ENCODE data around the gene S100P.

The S100P gene

DNA sequence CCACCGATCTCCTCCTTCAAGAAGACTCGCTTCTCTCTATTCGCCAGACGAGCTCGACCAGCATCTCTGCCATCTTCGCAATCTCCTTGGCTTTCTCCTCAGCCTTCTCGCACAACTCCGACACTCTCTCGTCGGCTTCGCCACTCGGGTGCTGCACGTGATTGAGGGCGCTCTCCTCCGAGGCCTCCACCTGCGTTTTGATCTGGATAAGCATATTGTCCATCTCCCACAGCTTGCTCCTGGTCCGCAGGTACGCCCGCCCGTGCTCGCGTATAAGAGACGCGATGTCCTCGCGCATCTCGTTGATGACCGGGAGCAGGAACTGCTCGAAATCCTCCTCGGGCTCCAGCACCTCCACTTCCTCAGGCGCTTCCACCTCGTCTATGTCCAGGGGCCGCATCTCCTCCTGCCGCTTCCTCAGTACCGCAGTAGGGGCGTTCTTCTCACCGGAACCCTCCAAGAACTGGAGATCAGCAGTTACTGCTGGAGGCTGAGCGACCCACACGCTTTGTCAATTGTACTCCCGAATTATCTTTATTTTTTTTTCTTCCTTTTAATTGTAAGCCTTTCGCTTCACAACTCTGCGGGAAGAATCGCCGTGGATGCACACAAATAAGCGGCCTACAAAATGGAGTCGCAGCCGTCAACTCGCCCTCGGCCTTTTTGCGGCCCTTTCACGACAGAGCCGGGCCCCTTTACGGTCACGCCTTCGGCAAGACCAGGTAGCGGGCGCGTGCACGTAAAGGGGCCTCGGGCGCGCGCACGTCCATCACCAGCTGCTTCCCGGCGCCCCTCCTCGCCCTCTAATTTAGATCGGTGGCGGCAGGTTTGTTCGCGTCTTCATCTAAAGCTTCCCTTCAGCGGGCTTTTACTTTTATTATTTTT is 15.8 kb downstream of the S100P start, which contains the start of gene MRFAP1L1:
Gene MRFAP1L1, minus strand, starts transcription at position 636 of the 885 bp plus-strand sequence. Its CDS starts 236 bp downstream, at position 400.
- Histone ChIP-seq H3K9ac (ENCODE audit: low read length in 5 of 5) (peak within 1 kb of the TSS; percentile 43 to 88 (median 82)), H3K4me3 (ENCODE audit: low read depth in 1 of 5, low read length in 5 of 5) (peak within 1 kb of the TSS; percentile 82 to 96 (median 92)), H3K9me3 (ENCODE audit: control insufficient read depth in 5 of 5, low read length in 5 of 5) (no peaks in the 10 kb centered on the region), H3K27me3 (ENCODE audit: control insufficient read depth in 5 of 5, insufficient read depth in 4 of 5, low read length in 5 of 5) (no peaks in the 10 kb centered on the region), H3K36me3 (ENCODE audit: control insufficient read depth in 5 of 5, insufficient read depth in 5 of 5, low read length in 5 of 5) (peaks cover 0 to 9% (median 6%) of the 10 kb centered on the region in 5 donors), H3K27ac (ENCODE audit: low read depth, low read length) (peak within 1 kb of the TSS; percentile 71), H3K4me1 (ENCODE audit: control insufficient read depth in 5 of 5, insufficient read depth in 5 of 5, low read length in 5 of 5) (peaks cover 4 to 39% (median 33%) of the 10 kb centered on the region in 5 donors)

DNA sequence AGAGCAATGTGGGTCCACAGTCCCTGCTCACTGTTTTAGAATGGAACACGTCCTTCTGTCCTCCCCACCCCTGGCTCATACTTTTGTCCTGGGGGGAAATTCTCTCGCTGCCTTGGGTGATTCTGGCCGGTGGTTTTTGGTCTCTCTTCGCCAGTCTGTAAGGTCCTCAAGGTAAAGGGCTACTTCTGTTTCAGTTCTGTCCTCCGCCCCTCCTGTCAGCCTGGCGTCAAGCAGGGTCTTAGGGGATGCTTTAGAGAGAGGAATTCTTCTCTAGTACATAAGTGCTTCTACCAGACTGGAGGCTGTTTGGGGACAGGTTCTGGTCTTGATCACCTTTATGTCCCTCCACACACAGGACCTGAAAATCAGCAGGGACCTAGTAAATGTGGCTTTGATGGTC is 16.6 kb downstream of the S100P start:
- Histone ChIP-seq H3K9ac (ENCODE audit: low read length in 5 of 5) (peak overlapping the region in 4 of 5 donors; percentile 52 to 79 (median 66)), H3K27ac (ENCODE audit: low read depth, low read length) (peak overlapping the region; percentile 52), H3K27me3 (ENCODE audit: control insufficient read depth in 5 of 5, insufficient read depth in 4 of 5, low read length in 5 of 5) (no peaks in the 10 kb centered on the region), H3K9me3 (ENCODE audit: control insufficient read depth in 5 of 5, low read length in 5 of 5) (no peaks in the 10 kb centered on the region), H3K36me3 (ENCODE audit: control insufficient read depth in 5 of 5, insufficient read depth in 5 of 5, low read length in 5 of 5) (peaks cover 0 to 9% (median 6%) of the 10 kb centered on the region in 5 donors), H3K4me3 (ENCODE audit: low read depth in 1 of 5, low read length in 5 of 5) (peak overlapping the region; percentile 82 to 96 (median 92)), H3K4me1 (ENCODE audit: control insufficient read depth in 5 of 5, insufficient read depth in 5 of 5, low read length in 5 of 5) (peaks cover 4 to 40% (median 35%) of the 10 kb centered on the region in 5 donors)

DNA sequence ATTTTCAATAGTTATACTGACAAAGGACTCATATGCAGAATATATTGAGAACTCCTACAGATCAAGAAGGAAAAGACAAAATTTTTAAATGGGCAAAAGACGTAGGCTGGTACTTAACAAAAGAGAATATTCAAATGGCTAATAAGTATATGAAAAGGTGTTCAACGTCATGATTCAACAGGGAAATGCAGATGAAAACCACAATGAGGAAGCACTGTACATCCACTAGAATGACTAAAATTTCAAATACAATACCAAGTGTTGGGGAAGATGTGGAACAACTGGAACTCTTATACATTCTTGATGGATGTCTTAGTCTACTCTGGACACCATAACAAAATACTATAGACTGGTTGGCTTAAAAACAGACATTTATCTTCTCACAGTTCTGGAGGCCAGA is 17.3 kb downstream of the S100P start:
- Histone ChIP-seq H3K4me3 (ENCODE audit: low read depth in 1 of 5, low read length in 5 of 5) (no peak overlapping the region), H3K36me3 (ENCODE audit: control insufficient read depth in 5 of 5, insufficient read depth in 5 of 5, low read length in 5 of 5) (peaks cover 0 to 9% (median 2%) of the 10 kb centered on the region in 5 donors), H3K27me3 (ENCODE audit: control insufficient read depth in 5 of 5, insufficient read depth in 4 of 5, low read length in 5 of 5) (no peaks in the 10 kb centered on the region), H3K9me3 (ENCODE audit: control insufficient read depth in 5 of 5, low read length in 5 of 5) (no peaks in the 10 kb centered on the region), H3K27ac (ENCODE audit: low read depth, low read length) (no peak overlapping the region), H3K4me1 (ENCODE audit: control insufficient read depth in 5 of 5, insufficient read depth in 5 of 5, low read length in 5 of 5) (peaks cover 7 to 45% (median 39%) of the 10 kb centered on the region in 5 donors), H3K9ac (ENCODE audit: low read length in 5 of 5) (no peak overlapping the region)

DNA sequence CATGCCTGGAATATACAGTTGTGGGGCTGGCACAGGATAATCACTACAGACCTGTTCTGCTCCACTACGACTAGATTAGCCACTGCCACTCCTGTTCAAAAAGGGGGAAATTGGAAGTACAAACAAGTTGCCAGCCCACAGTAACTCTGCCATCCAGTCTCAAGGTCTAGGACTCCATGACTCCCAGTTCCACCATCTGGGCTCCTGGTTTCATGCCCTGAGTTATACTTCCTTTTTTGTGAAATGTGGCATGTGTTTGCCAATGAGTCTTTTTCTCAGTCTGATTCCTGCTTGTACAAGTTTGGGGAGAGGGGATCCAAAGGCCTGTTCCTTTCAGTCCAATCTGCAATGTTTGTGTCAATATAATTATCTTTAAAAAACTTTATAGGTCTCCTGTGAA is 21.3 kb downstream of the S100P start:
- Histone ChIP-seq H3K4me3 (ENCODE audit: low read depth in 1 of 5, low read length in 5 of 5) (no peak overlapping the region), H3K9ac (ENCODE audit: low read length in 5 of 5) (no peak overlapping the region), H3K4me1 (ENCODE audit: control insufficient read depth in 5 of 5, insufficient read depth in 5 of 5, low read length in 5 of 5) (peaks cover 2 to 32% (median 28%) of the 10 kb centered on the region in 5 donors), H3K36me3 (ENCODE audit: control insufficient read depth in 5 of 5, insufficient read depth in 5 of 5, low read length in 5 of 5) (peaks cover 0 to 3% (median 0%) of the 10 kb centered on the region in 5 donors), H3K27me3 (ENCODE audit: control insufficient read depth in 5 of 5, insufficient read depth in 4 of 5, low read length in 5 of 5) (no peaks in the 10 kb centered on the region), H3K9me3 (ENCODE audit: control insufficient read depth in 5 of 5, low read length in 5 of 5) (no peaks in the 10 kb centered on the region), H3K27ac (ENCODE audit: low read depth, low read length) (no peak overlapping the region)

DNA sequence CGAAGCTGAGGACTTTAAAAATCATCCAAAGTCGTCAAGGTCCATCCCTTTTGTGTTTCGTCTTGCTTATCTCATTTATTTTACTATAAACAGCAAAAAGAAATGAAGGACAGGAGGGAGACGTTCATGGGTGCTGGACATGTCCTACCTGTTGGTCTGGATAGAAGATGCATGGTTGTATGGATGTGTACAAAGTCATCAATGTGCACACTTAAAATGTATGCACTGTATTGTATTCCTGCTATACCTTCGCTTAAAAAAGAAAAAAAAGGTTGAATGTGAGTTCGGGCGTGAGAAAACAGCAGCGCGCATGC is 22.0 kb downstream of the S100P start:
- H3K27ac ChIP-seq (ENCODE audit: low read depth, low read length): peak overlapping the region; percentile 55
- no peaks in the 10 kb centered on the region for H3K9me3 ChIP-seq (ENCODE audit: control insufficient read depth in 5 of 5, low read length in 5 of 5)
- H3K9ac ChIP-seq (ENCODE audit: low read length in 5 of 5): peak overlapping the region; percentile 74 to 96 (median 92)
- peak overlapping the region; percentile 84 to 89 (median 86) for H3K4me3 ChIP-seq (ENCODE audit: low read depth in 1 of 5, low read length in 5 of 5)
- H3K4me1 ChIP-seq (ENCODE audit: control insufficient read depth in 5 of 5, insufficient read depth in 5 of 5, low read length in 5 of 5): peaks cover 2 to 30% (median 25%) of the 10 kb centered on the region in 5 donors
- peaks cover 0 to 3% (median 0%) of the 10 kb centered on the region in 5 donors for H3K36me3 ChIP-seq (ENCODE audit: control insufficient read depth in 5 of 5, insufficient read depth in 5 of 5, low read length in 5 of 5)
- H3K27me3 ChIP-seq (ENCODE audit: control insufficient read depth in 5 of 5, insufficient read depth in 4 of 5, low read length in 5 of 5): no peaks in the 10 kb centered on the region

DNA sequence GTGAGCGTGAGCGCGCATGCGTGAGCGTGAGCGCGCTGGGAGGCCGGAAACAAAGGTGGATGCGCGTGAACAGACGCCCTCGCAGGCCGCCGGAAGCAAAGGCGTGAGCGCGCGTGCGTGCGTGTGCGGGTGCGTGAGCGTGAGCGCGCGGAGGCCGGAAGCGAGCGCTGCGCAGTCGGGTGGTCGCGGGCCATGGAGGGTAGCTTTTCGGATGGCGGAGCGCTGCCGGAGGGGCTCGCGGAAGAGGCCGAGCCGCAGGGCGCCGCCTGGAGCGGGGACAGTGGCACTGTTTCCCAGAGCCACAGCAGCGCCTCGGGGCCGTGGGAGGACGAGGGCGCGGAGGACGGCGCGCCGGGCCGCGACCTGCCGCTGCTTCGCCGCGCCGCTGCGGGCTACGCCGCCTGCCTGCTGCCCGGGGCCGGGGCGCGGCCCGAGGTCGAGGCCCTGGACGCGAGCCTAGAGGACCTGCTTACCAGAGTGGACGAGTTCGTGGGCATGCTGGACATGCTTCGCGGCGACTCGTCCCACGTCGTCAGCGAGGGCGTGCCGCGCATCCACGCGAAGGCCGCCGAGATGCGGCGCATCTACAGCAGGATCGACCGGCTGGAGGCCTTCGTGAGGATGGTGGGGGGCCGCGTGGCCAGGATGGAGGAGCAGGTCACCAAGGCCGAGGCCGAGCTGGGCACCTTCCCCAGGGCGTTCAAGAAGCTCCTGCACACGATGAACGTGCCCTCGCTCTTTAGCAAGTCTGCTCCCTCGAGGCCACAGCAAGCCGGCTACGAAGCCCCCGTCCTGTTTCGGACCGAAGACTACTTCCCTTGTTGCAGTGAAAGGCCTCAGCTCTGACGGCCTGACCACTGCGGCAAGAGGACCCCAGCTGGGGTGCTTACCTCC is 22.6 kb downstream of the S100P start, which contains the start of gene BLOC1S4:
Gene BLOC1S4, plus strand, starts transcription at position 157 of the 894 bp plus-strand sequence. Its CDS starts 36 bp downstream, at position 193.
- H3K4me1 ChIP-seq (ENCODE audit: control insufficient read depth in 5 of 5, insufficient read depth in 5 of 5, low read length in 5 of 5): peaks cover 2 to 30% (median 25%) of the 10 kb centered on the region in 5 donors
- peak within 1 kb of the TSS; percentile 74 to 96 (median 92) for H3K9ac ChIP-seq (ENCODE audit: low read length in 5 of 5)
- peak within 1 kb of the TSS; percentile 84 to 89 (median 86) for H3K4me3 ChIP-seq (ENCODE audit: low read depth in 1 of 5, low read length in 5 of 5)
- H3K27ac ChIP-seq (ENCODE audit: low read depth, low read length): peak within 1 kb of the TSS; percentile 60
- H3K27me3 ChIP-seq (ENCODE audit: control insufficient read depth in 5 of 5, insufficient read depth in 4 of 5, low read length in 5 of 5): no peaks in the 10 kb centered on the region
- H3K36me3 ChIP-seq (ENCODE audit: control insufficient read depth in 5 of 5, insufficient read depth in 5 of 5, low read length in 5 of 5): peaks cover 0 to 3% (median 0%) of the 10 kb centered on the region in 5 donors
- H3K9me3 ChIP-seq (ENCODE audit: control insufficient read depth in 5 of 5, low read length in 5 of 5): no peaks in the 10 kb centered on the region

DNA sequence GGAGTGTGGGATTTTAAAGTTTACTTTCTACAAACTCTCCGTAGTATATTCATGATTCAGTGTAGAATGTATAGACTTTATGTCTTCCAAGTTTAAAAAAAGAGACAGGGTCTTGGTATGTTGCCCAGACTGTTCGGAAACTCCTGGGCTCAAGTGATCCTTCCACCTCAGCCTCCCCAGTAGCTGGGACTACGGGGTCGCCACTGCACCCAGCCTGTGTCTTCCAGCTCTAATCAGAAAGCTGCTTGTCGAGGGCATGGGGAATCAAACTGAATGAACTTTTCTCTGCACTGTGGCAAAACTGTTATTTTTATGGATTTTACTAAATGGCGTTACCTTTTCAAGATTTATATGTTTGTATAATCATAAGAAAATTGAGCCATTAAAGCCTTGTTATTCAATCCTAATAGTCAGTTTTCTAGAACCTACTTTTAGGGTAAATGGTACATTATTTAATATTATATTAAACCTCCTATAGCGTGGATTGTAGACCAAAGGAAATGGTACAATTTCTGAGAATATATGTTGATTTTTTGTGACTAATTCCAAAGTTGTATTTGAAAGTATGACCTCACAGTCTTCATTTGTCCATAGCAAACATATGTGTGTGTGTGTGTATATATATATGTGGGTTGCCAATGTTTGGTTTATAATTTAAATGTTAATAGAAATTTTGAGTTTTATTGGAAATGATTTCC is 23.4 kb downstream of the S100P start:
- H3K9ac ChIP-seq (ENCODE audit: low read length in 5 of 5): peak overlapping the region; percentile 52 to 96 (median 83)
- H3K4me1 ChIP-seq (ENCODE audit: control insufficient read depth in 5 of 5, insufficient read depth in 5 of 5, low read length in 5 of 5): peaks cover 2 to 30% (median 25%) of the 10 kb centered on the region in 5 donors
- peak overlapping the region; percentile 60 for H3K27ac ChIP-seq (ENCODE audit: low read depth, low read length)
- peaks cover 0 to 3% (median 0%) of the 10 kb centered on the region in 5 donors for H3K36me3 ChIP-seq (ENCODE audit: control insufficient read depth in 5 of 5, insufficient read depth in 5 of 5, low read length in 5 of 5)
- H3K27me3 ChIP-seq (ENCODE audit: control insufficient read depth in 5 of 5, insufficient read depth in 4 of 5, low read length in 5 of 5): no peaks in the 10 kb centered on the region
- H3K9me3 ChIP-seq (ENCODE audit: control insufficient read depth in 5 of 5, low read length in 5 of 5): no peaks in the 10 kb centered on the region
- H3K4me3 ChIP-seq (ENCODE audit: low read depth in 1 of 5, low read length in 5 of 5): peak overlapping the region; percentile 84 to 89 (median 86)

DNA sequence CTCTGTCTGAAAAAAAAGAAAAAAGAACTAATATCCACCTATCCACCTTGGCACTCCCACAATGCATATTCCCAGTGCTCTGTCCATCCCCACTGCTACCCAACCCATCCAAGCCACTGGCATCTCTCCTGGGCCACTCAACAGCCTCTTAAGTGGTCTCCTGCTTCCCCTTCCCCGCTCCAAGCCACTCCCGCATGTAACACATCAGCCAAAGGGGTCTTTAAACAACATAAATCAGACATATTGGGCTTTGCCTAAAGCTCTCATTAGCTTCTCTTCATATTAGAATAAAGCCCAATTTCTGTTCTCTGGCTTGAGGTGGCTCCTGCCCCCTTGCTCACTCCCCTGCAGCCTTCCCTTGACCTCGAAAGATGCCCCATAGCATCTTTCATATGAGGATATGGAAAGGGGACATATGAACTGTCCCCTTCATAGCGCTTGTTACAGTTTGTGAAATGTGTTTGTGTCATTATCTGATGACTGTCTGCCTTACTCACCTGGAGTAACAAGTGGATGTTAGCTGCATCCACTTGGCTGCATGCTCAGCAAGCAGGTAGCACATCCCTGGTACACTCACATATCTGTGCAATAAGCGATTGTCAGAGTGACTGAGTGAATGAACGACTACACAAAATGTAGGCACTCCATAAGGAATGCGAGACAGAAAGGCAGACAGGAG is 25.4 kb downstream of the S100P start:
- no peaks in the 10 kb centered on the region for H3K27me3 ChIP-seq (ENCODE audit: control insufficient read depth in 5 of 5, insufficient read depth in 4 of 5, low read length in 5 of 5)
- peaks cover 2 to 30% (median 25%) of the 10 kb centered on the region in 5 donors for H3K4me1 ChIP-seq (ENCODE audit: control insufficient read depth in 5 of 5, insufficient read depth in 5 of 5, low read length in 5 of 5)
- H3K9me3 ChIP-seq (ENCODE audit: control insufficient read depth in 5 of 5, low read length in 5 of 5): no peaks in the 10 kb centered on the region
- no peak overlapping the region for H3K9ac ChIP-seq (ENCODE audit: low read length in 5 of 5)
- no peak overlapping the region for H3K27ac ChIP-seq (ENCODE audit: low read depth, low read length)
- H3K4me3 ChIP-seq (ENCODE audit: low read depth in 1 of 5, low read length in 5 of 5): no peak overlapping the region
- peaks cover 0 to 3% (median 0%) of the 10 kb centered on the region in 5 donors for H3K36me3 ChIP-seq (ENCODE audit: control insufficient read depth in 5 of 5, insufficient read depth in 5 of 5, low read length in 5 of 5)
